Lung microvascular endothelial cell (primary cell): ENCODE data around the gene SYCE3. TPM values are rescaled to one million over a fixed set of nuclear protein-coding genes. Genes with fewer than 3 reads are reported as not detected.

ENCODE experiments used
- DNase-seq, 2 donors: peaks; one replicate each; pipeline versions ENCODE4 v3.0.0 to v3.0.0-alpha.2; 2010; ENCODE audit warnings: low read depth in 2 of 2
- total RNA-seq: library from RNA; depleted of rRNA; stranded (reverse); fragments of >200 nt; gene quantifications from 2 replicates; pipeline ENCODE4 v1.2.1, GENCODE V29; 2014

SYCE3 gene
- total RNA-seq, 1 donor from 2014 or later, result not detected

GRCh38 chr22:50576806-50577696 lies 14.3 kb upstream of the SYCE3 start:
- no peak for DNase-seq

DNA sequence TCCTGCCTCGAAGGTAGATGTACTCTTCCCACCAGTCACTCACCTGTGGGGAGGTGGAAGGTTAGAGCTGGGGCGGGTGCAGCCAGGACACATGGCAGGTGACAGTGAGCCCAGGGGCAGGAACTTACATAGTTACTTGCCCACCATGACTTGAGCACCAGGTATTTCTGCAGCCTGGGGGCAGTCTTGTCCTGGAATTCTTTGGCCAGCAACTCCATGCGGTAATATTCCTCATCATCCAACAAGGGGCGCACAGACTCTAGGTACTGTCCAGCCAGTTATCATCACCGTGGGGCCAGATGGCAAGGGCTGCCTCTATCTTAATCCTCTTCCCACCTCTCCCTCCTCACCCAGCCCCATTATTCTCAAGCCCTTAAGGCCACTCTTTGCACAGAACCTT lies 13.4 kb upstream of the SYCE3 start:
- peak; percentile 79 to 88 for DNase-seq

- DNase-seq, result no peak
These were observed 12.8 kb upstream of the SYCE3 start for GRCh38 chr22:50575426-50575941.

DNA sequence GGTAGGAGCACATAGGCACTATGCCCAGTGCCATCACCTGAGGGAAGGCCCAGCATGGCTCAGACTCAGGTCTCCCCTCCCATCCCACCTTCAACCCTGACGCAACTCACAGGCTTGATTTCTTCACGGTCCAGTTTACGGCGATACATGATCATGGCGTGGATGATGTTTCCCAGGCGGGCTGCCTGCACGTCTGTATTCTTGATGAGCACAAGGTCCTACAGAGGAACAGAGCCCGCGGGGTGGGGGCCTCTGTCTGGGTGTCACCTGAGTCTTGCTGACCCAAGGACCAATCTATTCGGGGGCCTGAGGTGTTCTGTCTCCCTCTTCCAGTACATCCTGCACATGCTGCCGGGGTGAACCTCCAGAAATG lies 11.7 kb upstream of the SYCE3 start:
- no peak for DNase-seq

- no peak for DNase-seq
These were observed 11.0 kb upstream of the SYCE3 start for GRCh38 chr22:50573491-50574382.

GRCh38 chr22:50572965-50573364 lies 10.2 kb upstream of the SYCE3 start:
- no peak for DNase-seq

DNA sequence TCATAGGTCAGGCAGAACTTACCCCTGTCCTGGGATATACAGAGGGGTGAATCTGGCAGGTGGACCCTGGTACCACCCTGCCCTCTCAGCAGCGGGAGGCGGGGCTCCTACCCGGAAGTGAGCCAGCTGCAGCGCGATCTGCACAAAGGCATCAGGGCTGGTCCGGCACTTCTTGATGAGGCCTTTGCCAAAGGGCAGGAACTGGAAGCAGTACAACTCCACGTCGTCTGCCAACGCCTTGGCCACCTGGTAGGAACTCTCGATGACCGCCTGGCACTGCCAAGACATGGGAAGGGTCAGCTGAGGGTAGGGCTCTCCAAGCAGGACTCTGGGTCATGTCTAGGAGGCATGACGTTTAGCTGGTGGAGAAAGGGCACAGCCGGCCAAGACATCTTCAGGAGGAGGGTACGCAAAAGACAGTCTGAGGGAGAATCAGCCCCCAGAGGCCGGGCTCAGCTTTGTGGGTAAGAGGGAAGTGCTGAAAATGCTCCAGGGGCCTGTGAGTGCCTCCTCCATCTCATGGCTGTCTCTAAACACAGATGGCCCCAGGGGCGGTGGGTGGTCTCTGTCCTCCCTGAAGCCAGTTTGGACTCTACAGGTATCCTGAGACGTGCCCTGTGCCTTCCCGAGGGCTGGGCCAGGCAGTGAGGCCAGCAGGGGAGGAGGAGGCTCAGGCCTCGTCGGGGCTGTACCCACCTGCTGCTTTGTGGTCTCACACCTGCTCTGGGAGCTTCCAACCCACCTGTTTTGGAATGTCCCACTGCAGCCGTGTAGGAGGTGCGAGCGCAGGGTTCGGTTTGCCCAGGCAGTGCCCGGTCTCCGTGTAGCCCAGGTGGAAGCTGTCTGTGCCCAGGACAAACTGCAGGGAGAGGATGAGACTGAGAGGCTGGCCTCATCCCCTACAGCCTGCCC lies 8.8 kb upstream of the SYCE3 start:
- DNase-seq, result no peak

DNA sequence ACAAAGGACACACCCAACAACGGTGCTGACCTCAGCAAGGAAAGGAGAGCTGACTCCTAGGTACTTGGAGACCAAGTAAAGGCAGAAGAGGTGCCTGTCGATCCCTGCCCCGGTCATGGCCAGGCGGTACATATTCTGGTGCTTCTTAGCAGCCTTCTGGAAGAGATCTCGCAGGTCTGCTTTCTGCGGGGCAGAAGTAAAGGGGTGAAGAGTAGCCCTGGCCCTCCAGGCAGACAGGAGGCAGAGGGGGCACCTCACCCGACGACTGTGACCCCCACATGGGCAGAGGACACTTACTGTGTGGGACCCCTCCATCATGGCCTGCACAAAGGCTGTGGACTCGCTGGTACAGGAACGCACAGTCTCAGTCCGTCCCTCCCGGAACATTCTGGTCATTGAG lies 8.1 kb upstream of the SYCE3 start:
- no peak for DNase-seq

- no peak for DNase-seq
These were observed 7.3 kb upstream of the SYCE3 start for GRCh38 chr22:50569896-50570535.

DNA sequence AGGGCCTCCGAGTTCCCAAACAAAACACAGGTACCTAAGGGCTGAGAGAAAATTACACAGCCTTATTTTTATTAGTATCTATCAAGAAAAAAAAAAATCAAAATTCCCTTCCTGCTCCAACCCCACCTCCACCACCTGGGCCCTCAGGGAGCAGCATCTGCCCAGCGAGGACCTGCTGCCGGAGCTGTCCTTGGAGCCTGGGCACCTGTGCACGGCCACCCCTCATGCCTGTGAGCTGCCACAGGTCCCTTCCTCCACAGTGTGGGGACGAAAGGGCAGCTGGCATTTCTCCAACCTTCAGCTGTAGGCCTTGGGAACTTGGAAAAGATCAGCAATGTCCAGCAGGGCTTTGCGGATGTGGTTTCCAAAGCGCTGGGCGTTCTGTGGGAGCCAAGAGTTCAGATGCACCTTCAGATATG lies 6.3 kb upstream of the SYCE3 start:
- no peak for DNase-seq

GRCh38 chr22:50568626-50569025 lies 5.9 kb upstream of the SYCE3 start:
- no peak for DNase-seq

- no peak for DNase-seq
These were observed 5.1 kb upstream of the SYCE3 start for GRCh38 chr22:50567721-50568252.

DNA sequence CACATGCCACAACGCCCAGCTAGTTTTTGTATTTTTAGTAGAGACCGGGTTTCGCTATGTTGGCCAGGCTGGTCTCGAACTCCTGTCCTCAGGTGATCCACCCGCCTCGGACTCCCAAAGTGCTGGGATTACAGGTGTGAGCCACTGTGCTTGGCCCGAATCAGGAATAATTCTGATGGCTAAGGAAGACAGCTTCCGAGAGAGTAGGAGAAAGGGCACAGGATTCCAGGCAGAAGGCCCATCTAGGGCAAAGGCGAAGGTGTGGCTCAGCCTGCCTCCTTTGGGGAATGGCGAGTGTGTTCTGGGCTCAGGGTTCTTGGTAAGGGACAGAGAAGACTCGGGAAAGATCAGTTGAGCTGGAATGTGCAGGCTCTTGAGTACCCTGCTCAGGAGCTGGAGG lies 1.6 kb upstream of the SYCE3 start:
- DNase-seq, result no peak

DNA sequence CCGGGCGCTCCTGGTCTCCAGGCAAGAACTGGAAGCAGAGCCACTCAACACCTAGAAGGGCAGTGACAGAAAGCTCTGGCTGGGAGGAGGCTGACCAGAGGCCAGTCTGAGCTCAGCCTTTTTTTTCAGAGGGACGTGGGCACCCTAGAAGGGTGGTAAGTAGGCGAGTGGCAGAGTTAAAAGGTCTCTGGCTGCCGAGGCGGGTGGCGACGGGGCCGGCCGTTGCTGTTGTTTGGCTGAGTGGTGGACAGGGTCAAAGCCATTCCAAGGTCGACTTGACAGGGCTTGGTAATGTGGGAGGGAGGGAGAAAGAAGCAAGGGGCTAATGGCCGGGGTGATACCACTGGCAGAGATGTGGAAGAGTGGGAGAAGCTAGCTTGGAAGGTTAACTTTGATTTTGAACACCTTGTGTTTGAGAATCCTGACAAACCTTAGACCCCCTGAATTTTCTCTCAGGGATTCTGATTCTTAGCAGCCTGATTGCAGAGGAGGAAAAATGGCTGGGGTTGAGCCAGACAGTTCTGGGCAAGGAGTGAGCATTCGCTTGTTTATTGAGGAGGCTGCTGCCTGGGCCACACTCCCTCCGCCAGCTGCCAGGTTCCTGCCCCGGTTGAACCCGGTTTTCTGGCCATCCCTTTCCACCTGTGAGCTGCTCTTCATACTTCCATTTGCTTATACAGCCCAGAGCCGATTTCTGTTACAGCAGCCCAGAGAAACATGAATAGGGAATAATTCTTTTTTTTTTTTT lies 868 bp upstream of the SYCE3 start:
- DNase-seq, result no peak

DNA sequence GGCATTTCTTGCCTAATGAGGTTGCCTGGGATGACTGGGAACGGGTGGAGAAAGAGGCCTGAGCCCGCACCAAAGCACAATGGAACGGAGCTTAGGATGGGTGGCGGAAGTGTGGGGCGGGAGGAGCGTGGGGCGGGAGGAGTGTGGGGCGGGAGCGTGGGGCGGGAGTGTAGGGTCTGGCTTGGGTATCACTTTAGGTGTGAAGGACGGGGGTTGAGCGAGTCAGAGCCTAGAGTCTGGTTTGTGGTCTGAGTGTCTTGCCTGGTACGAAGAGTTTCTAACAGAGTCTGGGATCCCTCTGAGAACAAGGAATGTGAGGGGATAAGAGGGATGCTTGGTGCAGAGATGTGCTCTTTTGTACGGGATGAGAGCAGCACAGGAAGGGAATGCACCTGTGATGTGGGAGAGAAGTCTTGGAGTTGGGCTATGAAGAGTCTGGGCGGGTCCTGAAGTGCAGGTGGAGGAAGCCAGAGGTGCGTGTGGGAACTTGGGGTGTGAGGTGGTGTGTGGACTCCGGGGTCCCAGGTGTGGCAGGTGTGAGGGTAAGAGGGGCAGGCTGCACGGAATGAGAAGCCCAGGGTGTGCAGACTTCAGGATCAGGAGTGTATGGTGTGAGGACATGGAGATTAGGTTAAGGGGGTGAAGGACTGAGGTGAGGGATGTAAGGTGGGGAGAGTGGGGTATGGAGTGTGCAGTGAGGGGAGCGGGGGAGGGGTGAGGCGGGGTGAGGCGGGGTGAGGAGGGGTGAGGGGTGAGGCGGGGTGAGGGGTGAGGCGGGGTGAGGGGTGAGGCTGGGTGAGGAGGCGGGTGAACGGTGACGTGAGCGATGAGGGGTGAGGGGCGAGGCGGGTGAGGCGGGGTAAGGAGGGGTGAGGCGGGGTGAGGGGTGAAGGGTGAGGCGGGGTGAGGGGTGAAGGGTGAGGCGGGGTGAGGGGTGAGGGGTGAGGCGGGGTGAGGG lies 1.0 kb downstream of the SYCE3 start:
- no peak for DNase-seq

DNA sequence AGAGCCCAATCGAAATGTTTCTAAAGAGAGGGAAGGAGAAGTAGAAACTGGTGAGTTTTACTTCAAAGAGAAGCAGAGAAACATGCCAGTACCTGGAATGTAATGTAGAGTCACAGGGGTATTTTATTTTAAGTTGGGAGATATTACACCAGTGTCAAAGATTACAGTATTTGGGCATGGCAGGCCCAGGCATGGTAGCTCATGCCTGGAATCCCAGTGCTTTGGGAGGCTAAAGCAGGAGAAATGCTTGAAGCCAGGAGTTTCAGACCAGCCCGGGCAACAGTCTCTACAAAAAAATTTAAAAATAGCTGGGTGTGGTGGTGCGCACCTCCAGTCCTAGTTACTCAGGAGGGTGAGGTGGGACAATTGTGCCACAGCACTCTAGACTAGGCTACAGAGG lies 2.7 kb downstream of the SYCE3 start:
- no peak for DNase-seq

DNA sequence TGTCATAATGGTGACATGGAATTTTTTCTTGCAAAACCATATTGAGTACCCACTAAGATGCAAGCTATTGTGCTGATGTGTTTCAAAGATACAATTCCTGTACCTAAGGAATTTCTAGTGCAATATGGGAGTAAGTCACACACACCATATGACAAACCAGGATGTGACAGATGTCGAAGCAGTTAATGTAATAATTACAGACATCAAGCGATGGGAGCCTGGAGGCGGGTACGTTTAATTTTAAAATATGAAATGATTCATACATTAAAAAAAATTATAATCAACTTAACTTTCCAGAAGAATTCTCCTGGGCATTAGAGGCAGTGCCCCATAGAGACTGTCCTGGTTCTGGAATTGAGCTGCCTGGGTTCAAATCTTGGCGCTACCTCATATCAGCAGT lies 6.0 kb downstream of the SYCE3 start:
- DNase-seq, result no peak

GRCh38 chr22:50553310-50553709 lies 9.4 kb downstream of the SYCE3 start:
- DNase-seq, result no peak
